MCF 10A (cell line): Measurements from ENCODE around the gene TSSK3. TPM values are rescaled to one million over a fixed set of nuclear protein-coding genes. Genes with fewer than 3 reads are reported as not detected.
A peak's percentile ranks its signal among the peaks of the same experiment; 100 is the strongest.

ENCODE experiments used
- BruUV-seq: library from RNA; stranded (reverse); fragments of 400-500 nt; replicated peaks from 2 replicates; lab custom pipeline; 2021; lab: Mats Ljungman, UMichigan
- CTCF ChIA-PET: fragments of 300-600 bp; sonication (Branson Sonifier 250); formaldehyde crosslinking; extraction: SDS; loops from one replicate; lab custom pipeline; 2021; ENCODE audit warnings: antibody characterized with exemption, inconsistent platforms; lab: Yijun Ruan, JAX
- POLR2A ChIA-PET: fragments of 300-600, 350-650 bp; sonication (Branson Sonifier 250); formaldehyde crosslinking; extraction: SDS; loops from one replicate; lab custom pipeline; 2020; ENCODE audit warnings: antibody characterized with exemption, inconsistent platforms; lab: Yijun Ruan, JAX
- DNase-seq: peaks from one replicate; pipeline ENCODE4 v3.0.0-alpha.2; 2018; ENCODE audit not compliant: unreplicated experiment
- H3K27ac Mint-ChIP-seq: one replicate; pipeline ENCODE4 v1.8.0; 2022; ENCODE audit warnings: mild to moderate bottlenecking, low read depth, mixed read lengths; ENCODE audit not compliant: unreplicated experiment
- H3K27me3 Mint-ChIP-seq: one replicate; pipeline ENCODE4 v1.8.0; 2022; ENCODE audit warnings: mixed read lengths; ENCODE audit not compliant: insufficient read depth, unreplicated experiment
- H3K36me3 Mint-ChIP-seq: one replicate; pipeline ENCODE4 v1.8.0; 2022; ENCODE audit warnings: mild to moderate bottlenecking, moderate library complexity, mixed read lengths; ENCODE audit not compliant: insufficient read depth, unreplicated experiment
- H3K4me1 Mint-ChIP-seq: one replicate; pipeline ENCODE4 v1.8.0; 2022; ENCODE audit warnings: mixed read lengths; ENCODE audit not compliant: insufficient read depth, unreplicated experiment
- H3K4me3 Mint-ChIP-seq: one replicate; pipeline ENCODE4 v1.8.0; 2022; ENCODE audit warnings: mild to moderate bottlenecking, moderate library complexity, mixed read lengths; ENCODE audit not compliant: unreplicated experiment
- H3K9me3 Mint-ChIP-seq: one replicate; pipeline ENCODE4 v1.8.0; 2022; ENCODE audit warnings: mixed read lengths; ENCODE audit not compliant: unreplicated experiment
- intact Hi-C: fragments of 100-400 bp; cut with micrococcal nuclease; formaldehyde crosslinking; loops from 2 replicates; pipeline ENCODE4 v1.14.1; 2022
- total RNA-seq: library from RNA; stranded (reverse); gene quantifications from 2 replicates; pipeline ENCODE4 v1.2.3, GENCODE V29; 2022
- TF ChIP-seq, protein P1 (sequence below): fragments of 200-600 bp; IDR thresholded peaks from one replicate; pipeline ENCODE4 v1.8.0; 2022; ENCODE audit warnings: antibody characterized with exemption, mild to moderate bottlenecking; ENCODE audit not compliant: unreplicated experiment

The TSSK3 gene
- total RNA-seq, 1 experiment from 2014 or later = 2.0 TPM

DNA sequence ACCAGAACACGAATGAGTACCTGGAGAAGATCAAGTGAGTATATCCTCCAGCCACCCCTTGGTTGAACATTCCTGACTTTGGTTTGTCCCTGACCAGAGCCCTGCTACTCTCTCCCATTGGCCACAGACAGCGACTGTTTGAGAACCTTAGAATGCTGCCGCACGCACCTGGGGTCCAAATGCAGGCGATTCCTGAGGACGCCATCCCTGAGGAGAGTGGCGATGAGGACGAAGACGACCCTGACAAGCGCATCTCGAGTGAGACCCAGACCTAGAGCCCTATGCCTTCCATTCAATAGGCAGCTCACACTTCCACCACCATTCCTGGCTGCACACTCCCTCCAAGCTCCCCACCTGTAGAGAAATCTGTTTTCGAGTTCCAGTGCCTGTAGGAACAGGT is 30.8 kb upstream of the TSSK3 start:
- intact Hi-C loops = no loop called here
- H3K4me1 Mint-ChIP-seq = no peaks in the 10 kb centered on the region
- H3K9me3 Mint-ChIP-seq = no peaks in the 10 kb centered on the region
- ChIA-PET CTCF (no interaction called here), POLR2A (no interaction called here)
- BruUV-seq = no TSS peak
- H3K27ac Mint-ChIP-seq = no peak overlapping the region
- H3K4me3 Mint-ChIP-seq = no peak overlapping the region
- TF ChIP-seq, protein P1, sequence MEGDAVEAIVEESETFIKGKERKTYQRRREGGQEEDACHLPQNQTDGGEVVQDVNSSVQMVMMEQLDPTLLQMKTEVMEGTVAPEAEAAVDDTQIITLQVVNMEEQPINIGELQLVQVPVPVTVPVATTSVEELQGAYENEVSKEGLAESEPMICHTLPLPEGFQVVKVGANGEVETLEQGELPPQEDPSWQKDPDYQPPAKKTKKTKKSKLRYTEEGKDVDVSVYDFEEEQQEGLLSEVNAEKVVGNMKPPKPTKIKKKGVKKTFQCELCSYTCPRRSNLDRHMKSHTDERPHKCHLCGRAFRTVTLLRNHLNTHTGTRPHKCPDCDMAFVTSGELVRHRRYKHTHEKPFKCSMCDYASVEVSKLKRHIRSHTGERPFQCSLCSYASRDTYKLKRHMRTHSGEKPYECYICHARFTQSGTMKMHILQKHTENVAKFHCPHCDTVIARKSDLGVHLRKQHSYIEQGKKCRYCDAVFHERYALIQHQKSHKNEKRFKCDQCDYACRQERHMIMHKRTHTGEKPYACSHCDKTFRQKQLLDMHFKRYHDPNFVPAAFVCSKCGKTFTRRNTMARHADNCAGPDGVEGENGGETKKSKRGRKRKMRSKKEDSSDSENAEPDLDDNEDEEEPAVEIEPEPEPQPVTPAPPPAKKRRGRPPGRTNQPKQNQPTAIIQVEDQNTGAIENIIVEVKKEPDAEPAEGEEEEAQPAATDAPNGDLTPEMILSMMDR = no peak
- no peaks in the 10 kb centered on the region for H3K27me3 Mint-ChIP-seq
- no peak for DNase-seq
- H3K36me3 Mint-ChIP-seq = peaks cover 42% of the 10 kb centered on the region

DNA sequence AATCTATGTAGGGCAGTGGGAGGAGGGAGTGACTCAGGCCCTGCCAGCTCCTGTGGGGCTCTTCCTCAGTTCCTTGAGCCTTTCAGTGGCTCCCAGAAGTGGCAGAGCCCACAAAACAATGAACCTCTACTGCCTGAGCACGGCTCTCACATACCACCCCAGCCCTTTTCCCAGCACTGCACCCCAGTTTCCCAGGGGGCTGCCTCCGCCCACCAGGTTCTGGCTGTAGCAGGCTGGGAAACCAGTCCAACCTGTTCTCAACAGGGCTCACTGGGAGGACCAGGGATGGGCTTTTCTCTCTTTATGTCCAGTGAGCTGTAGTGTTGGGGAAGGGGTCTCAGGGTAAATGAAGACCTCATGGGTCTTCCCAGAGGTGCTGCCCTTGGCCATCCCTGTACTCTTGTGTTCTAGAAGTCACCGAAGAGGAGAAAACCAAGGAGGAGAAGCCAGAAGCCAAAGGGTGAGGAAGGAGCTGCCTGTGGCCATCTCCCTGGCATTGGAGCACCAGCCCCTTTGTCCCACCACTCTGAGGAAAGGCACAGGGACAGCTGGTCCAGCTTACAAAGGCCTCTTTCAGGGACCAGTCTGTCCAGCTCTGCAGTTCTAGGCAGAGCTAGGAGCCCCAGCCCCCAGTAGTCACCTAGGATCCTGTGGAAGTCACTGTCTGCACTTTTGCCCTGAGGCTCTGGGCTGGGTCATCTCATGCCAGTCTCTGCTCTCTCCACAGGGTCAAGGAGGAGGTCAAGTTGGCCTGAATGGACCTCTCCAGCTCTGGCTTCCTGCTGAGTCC is 29.9 kb upstream of the TSSK3 start:
- POLR2A ChIA-PET = interaction anchor here (0.6 to 1.4 kb wide), 2 partner anchors 68 to 117 kb away, joined by 3 read pairs; no protein-coding TSS in a partner anchor
- Mint-ChIP-seq H3K27me3 (no peaks in the 10 kb centered on the region), H3K27ac (no peak overlapping the region), H3K9me3 (no peaks in the 10 kb centered on the region), H3K4me3 (no peak overlapping the region), H3K4me1 (no peaks in the 10 kb centered on the region), H3K36me3 (peaks cover 33% of the 10 kb centered on the region)
- CTCF ChIA-PET = interaction anchor here (1.2 kb wide), 1 partner anchor 117 kb away, joined by 5 read pairs; no protein-coding TSS in a partner anchor
- DNase-seq = no peak
- TF ChIP-seq, protein P1 = no peak
- no TSS peak for BruUV-seq
- intact Hi-C loops = no loop called here

DNA sequence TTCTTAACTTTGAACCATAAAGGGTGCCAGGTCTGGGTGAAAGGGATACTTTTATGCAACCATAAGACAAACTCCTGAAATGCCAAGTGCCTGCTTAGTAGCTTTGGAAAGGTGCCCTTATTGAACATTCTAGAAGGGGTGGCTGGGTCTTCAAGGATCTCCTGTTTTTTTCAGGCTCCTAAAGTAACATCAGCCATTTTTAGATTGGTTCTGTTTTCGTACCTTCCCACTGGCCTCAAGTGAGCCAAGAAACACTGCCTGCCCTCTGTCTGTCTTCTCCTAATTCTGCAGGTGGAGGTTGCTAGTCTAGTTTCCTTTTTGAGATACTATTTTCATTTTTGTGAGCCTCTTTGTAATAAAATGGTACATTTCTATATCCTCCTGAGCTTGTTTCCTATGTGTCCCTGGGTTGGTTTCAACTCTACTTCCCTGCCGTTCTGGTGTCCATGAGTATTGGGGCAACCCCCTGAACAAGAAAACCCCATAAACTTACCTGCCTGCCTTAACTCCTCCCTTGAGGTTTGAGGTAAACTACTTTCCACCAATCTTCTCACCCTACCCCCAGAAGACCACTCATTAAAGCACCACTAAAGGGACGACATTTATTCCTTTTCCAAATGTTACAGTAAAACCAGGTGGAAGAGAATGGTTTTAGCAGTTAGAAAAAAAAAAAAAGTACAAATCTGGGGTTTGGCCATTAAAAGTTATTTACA is 28.9 kb upstream of the TSSK3 start:
- Mint-ChIP-seq H3K4me1 (no peaks in the 10 kb centered on the region), H3K36me3 (peaks cover 24% of the 10 kb centered on the region), H3K4me3 (no peak overlapping the region), H3K27ac (no peak overlapping the region), H3K27me3 (no peaks in the 10 kb centered on the region), H3K9me3 (no peaks in the 10 kb centered on the region)
- no peak for DNase-seq
- CTCF ChIA-PET = interaction anchor here (1.2 kb wide), 1 partner anchor 117 kb away, joined by 5 read pairs; no protein-coding TSS in a partner anchor
- TSS peak; percentile 83 for BruUV-seq
- TF ChIP-seq, protein P1 = no peak
- POLR2A ChIA-PET = interaction anchor here (1.4 kb wide), 1 partner anchor 67 kb away, joined by 3 read pairs; no protein-coding TSS in a partner anchor
- intact Hi-C loops = no loop called here

DNA sequence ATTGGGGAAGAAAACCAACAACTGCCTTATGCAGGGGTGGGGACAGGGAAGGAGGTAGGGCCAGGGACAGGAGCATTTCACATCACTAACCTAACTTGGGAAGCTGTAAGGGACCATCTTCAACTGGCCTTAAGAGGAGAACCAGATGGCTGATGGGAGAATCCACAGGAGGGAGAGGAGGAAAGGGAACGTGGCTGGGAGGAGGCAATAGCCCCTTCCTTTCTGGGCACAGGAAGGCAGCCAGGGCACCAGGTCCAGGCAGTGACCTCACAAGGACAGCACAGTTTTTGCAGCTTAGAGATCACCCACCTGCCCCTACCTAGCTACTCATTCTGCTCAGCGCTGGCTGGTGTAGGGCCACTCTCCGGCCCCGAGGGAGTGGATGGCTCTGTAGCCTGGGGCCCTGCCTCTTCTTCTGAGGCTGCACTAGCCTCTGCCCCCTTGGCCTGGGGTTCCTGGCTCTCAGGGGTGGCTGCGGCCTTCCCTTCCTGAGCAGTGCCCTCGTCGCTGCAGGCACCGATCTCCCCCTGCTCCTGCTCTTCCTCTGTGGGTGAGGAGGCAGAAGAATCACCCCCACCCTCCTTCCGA is 28.0 kb upstream of the TSSK3 start:
- TF ChIP-seq, protein P1 = no peak
- Mint-ChIP-seq H3K4me1 (no peaks in the 10 kb centered on the region), H3K4me3 (peak overlapping the region; percentile 52), H3K9me3 (no peaks in the 10 kb centered on the region), H3K36me3 (peaks cover 17% of the 10 kb centered on the region), H3K27me3 (no peaks in the 10 kb centered on the region), H3K27ac (no peak overlapping the region)
- ChIA-PET CTCF (no interaction called here), POLR2A (no interaction called here)
- intact Hi-C loops = no loop called here
- no TSS peak for BruUV-seq
- DNase-seq = no peak
